Measurements from ENCODE around the gene HTR3E.

Gene HTR3E

GRCh38 chr3:184155644-184156521, 59.0 kb downstream of the HTR3E start:
- DNase-seq (ENCODE audit: low read depth in 2 of 2): no peak

- no peak for DNase-seq (ENCODE audit: low read depth in 2 of 2)
Measured at GRCh38 chr3:184156522-184156955, 59.7 kb downstream of the HTR3E start.
